Tibial nerve (tissue), 4 donors: ENCODE data around the gene MDGA2. TPM values are rescaled to one million over a fixed set of nuclear protein-coding genes. Genes with fewer than 3 reads are reported as not detected.

Experiments
- DNase-seq, 2 donors: peaks; one replicate each; pipeline ENCODE4 v3.0.0-alpha.2; 2019; ENCODE audit warnings: low spot score in 2 of 2
- H3K27ac ChIP-seq, 4 donors: fragments of 200-600 bp; sonication (generic) in 3 of 4; one replicate each; pipeline ENCODE4 v1.5.1; 2017 to 2019; ENCODE audit warnings: mild to moderate bottlenecking in 1 of 4
- H3K27me3 ChIP-seq, 2 donors: fragments of 200-600 bp; sonication (generic) in 1 of 2; one replicate each; pipeline versions ENCODE4 v1.5.1 to v1.6.0; 2017 to 2019
- H3K36me3 ChIP-seq, 3 donors: fragments of 200-600 bp; sonication (generic); one replicate each; pipeline ENCODE4 v1.5.1; 2018 to 2019
- H3K4me1 ChIP-seq, 4 donors: fragments of 200-600 bp; sonication (generic) in 3 of 4; one replicate each; pipeline ENCODE4 v1.5.1; 2017 to 2019
- H3K4me3 ChIP-seq, 4 donors: fragments of 200-600 bp; sonication (generic) in 3 of 4; one replicate each; pipeline ENCODE4 v1.5.1; 2017 to 2019; ENCODE audit warnings: mild to moderate bottlenecking in 1 of 4, moderate library complexity in 1 of 4
- H3K9me3 ChIP-seq, 4 donors: fragments of 200-600 bp; sonication (generic) in 3 of 4; one replicate each; pipeline ENCODE4 v1.5.1; 2017 to 2019
- CTCF ChIP-seq, 5 experiments: fragments of 200-600 bp in 3 of 5; fragments of 450-650 bp in 2 of 5; sonication (generic) in 3 of 5; IDR thresholded peaks; one replicate each; pipeline ENCODE4 v1.5.1; 2016 to 2019; ENCODE audit warnings: antibody characterized with exemption in 5 of 5, mild to moderate bottlenecking in 3 of 5, moderate library complexity in 2 of 5
- EP300 ChIP-seq, 2 donors: sonication (generic); formaldehyde crosslinking; IDR thresholded peaks; one replicate each; pipeline ENCODE4 v1.6.1; 2017; ENCODE audit warnings: antibody characterized with exemption in 2 of 2, mild to moderate bottlenecking in 1 of 2
- POLR2A ChIP-seq, 2 donors: fragments of 450-650 bp; IDR thresholded peaks; one replicate each; pipeline ENCODE4 v1.6.1; 2017; ENCODE audit warnings: antibody characterized with exemption in 2 of 2, mild to moderate bottlenecking in 2 of 2, moderate library complexity in 2 of 2
- WGBS, 2 donors: methylation state at CpG; one replicate each; pipeline ENCODE4 v1.1.5; 2018; 5-methylcytosine and 5-hydroxymethylcytosine counted together
- total RNA-seq, 4 donors: library from RNA; depleted of rRNA; stranded (reverse); fragments of >200 nt; gene quantifications; one replicate each; pipeline ENCODE4 v1.1.0, GENCODE V29; 2016

Gene MDGA2
- total RNA-seq, 4 donors from 2014 or later: under 0.01 TPM; not detected in 3

GRCh38 chr14:47120645-47121044 is 554.8 kb downstream of the MDGA2 start:
- Histone ChIP-seq H3K4me1 (no peaks in the 10 kb centered on the region), H3K27ac (no peak overlapping the region), H3K27me3 (no peaks in the 10 kb centered on the region), H3K4me3 (no peak overlapping the region), H3K36me3 (no peaks in the 10 kb centered on the region), H3K9me3 (peaks cover 0 to 7% (median 0%) of the 10 kb centered on the region in 4 donors)
- 61 to 72% methylated on average over 2 of the region's 2 CpGs for WGBS, 2 donors
- DNase-seq: no peak
- TF ChIP-seq EP300 (IDR thresholded peaks at IDR 0.05) (no peak), POLR2A (IDR thresholded peaks at IDR 0.05) (no peak), CTCF (IDR thresholded peaks at IDR 0.05) (no peak)

- DNase-seq: no peak
- no peak overlapping the region for H3K4me3 ChIP-seq
- no peaks in the 10 kb centered on the region for H3K4me1 ChIP-seq
- TF ChIP-seq POLR2A (IDR thresholded peaks at IDR 0.05) (no peak), EP300 (IDR thresholded peaks at IDR 0.05) (no peak), CTCF (IDR thresholded peaks at IDR 0.05) (no peak)
- H3K27me3 ChIP-seq: no peaks in the 10 kb centered on the region
- H3K9me3 ChIP-seq: no peaks in the 10 kb centered on the region
- H3K27ac ChIP-seq: no peak overlapping the region
- no peaks in the 10 kb centered on the region for H3K36me3 ChIP-seq
- 58 to 60% methylated on average over 2 of the region's 2 CpGs for WGBS, 2 donors
These were observed 571.6 kb downstream of the MDGA2 start for GRCh38 chr14:47103771-47104170.

GRCh38 chr14:47102472-47102871 is 572.9 kb downstream of the MDGA2 start:
- 78% methylated on average over 3 of the region's 3 CpGs for WGBS, 2 donors
- TF ChIP-seq POLR2A (IDR thresholded peaks at IDR 0.05): no peak
- no peak for TF ChIP-seq CTCF (IDR thresholded peaks at IDR 0.05)
- no peak for TF ChIP-seq EP300 (IDR thresholded peaks at IDR 0.05)

GRCh38 chr14:47085678-47086077 is 589.7 kb downstream of the MDGA2 start:
- Histone ChIP-seq H3K27me3 (no peaks in the 10 kb centered on the region), H3K4me1 (no peaks in the 10 kb centered on the region), H3K9me3 (no peaks in the 10 kb centered on the region), H3K4me3 (no peak overlapping the region), H3K36me3 (no peaks in the 10 kb centered on the region), H3K27ac (no peak overlapping the region)
- TF ChIP-seq POLR2A (IDR thresholded peaks at IDR 0.05) (no peak), CTCF (IDR thresholded peaks at IDR 0.05) (no peak), EP300 (IDR thresholded peaks at IDR 0.05) (no peak)
- DNase-seq: no peak
- 83 to 89% methylated on average over 1 of the region's 1 CpG for WGBS, 2 donors

More at GRCh38 chr14:47102472-47102871, 572.9 kb downstream of the MDGA2 start:
- Histone ChIP-seq H3K27ac (no peak overlapping the region), H3K4me1 (no peaks in the 10 kb centered on the region), H3K27me3 (no peaks in the 10 kb centered on the region), H3K4me3 (no peak overlapping the region), H3K36me3 (no peaks in the 10 kb centered on the region), H3K9me3 (no peaks in the 10 kb centered on the region)
- no peak for DNase-seq

GRCh38 chr14:47065326-47065725 is 610.1 kb downstream of the MDGA2 start:
- Histone ChIP-seq H3K27me3 (no peaks in the 10 kb centered on the region), H3K4me3 (no peak overlapping the region), H3K9me3 (no peaks in the 10 kb centered on the region), H3K36me3 (no peaks in the 10 kb centered on the region), H3K27ac (no peak overlapping the region), H3K4me1 (no peaks in the 10 kb centered on the region)
- WGBS, 2 donors: 83 to 87% methylated on average over 1 of the region's 1 CpG
- TF ChIP-seq POLR2A (IDR thresholded peaks at IDR 0.05) (no peak), EP300 (IDR thresholded peaks at IDR 0.05) (no peak), CTCF (IDR thresholded peaks at IDR 0.05) (no peak)
- DNase-seq: no peak
